HEK293 (cell line): Measurements from ENCODE around the gene CTRB1.

ENCODE experiments used
- TF ChIP-seq, protein P1 (sequence below): IDR thresholded peaks from 2 replicates; pipeline ENCODE4 v1.6.1; 2011; ENCODE audit warnings: mild to moderate bottlenecking, low read depth, low read length, borderline replicate concordance
- TF ChIP-seq, protein P2 (sequence below): fragments of 450-650 bp; formaldehyde crosslinking; IDR thresholded peaks from 2 replicates; pipeline ENCODE4 v1.5.1; 2016; ENCODE audit warnings: missing biosample characterization, missing genetic modification characterization

DNA sequence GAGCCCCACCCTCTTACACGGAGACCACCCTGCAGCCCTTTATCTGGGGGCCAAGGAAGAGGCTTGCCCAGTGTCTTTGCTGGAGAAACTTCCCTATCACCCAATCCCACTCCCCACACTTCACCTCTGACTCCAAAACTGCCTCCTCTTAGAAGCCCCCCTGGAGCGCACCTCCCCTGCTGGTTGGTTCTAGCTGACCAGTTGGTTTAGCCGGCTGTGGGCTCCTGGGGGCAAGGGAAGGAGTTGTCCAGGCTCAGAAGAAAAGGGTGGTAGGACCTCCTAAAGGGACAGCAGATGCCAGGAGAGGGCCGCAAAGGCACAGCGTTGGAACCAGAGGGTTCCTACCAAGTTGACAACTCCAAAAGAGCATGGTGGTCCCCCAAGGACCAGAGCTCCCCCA lies 30.7 kb downstream of the CTRB1 start:
- TF ChIP-seq, protein P1, sequence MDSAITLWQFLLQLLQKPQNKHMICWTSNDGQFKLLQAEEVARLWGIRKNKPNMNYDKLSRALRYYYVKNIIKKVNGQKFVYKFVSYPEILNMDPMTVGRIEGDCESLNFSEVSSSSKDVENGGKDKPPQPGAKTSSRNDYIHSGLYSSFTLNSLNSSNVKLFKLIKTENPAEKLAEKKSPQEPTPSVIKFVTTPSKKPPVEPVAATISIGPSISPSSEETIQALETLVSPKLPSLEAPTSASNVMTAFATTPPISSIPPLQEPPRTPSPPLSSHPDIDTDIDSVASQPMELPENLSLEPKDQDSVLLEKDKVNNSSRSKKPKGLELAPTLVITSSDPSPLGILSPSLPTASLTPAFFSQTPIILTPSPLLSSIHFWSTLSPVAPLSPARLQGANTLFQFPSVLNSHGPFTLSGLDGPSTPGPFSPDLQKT, result no peak
- TF ChIP-seq, protein P2, sequence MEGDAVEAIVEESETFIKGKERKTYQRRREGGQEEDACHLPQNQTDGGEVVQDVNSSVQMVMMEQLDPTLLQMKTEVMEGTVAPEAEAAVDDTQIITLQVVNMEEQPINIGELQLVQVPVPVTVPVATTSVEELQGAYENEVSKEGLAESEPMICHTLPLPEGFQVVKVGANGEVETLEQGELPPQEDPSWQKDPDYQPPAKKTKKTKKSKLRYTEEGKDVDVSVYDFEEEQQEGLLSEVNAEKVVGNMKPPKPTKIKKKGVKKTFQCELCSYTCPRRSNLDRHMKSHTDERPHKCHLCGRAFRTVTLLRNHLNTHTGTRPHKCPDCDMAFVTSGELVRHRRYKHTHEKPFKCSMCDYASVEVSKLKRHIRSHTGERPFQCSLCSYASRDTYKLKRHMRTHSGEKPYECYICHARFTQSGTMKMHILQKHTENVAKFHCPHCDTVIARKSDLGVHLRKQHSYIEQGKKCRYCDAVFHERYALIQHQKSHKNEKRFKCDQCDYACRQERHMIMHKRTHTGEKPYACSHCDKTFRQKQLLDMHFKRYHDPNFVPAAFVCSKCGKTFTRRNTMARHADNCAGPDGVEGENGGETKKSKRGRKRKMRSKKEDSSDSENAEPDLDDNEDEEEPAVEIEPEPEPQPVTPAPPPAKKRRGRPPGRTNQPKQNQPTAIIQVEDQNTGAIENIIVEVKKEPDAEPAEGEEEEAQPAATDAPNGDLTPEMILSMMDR (tag by site-specific recombination), result no peak
